HG03565 (cell line): ENCODE results near the gene CAPN8.
A peak's percentile ranks its signal among the peaks of the same experiment; 100 is the strongest.

ENCODE experiments used
- ATAC-seq: cut with Tn5 transposase; IDR thresholded peaks from one replicate; pipeline ENCODE4 v1.9.1; 2021; ENCODE audit warnings: mild to moderate bottlenecking, moderate library complexity; ENCODE audit not compliant: unreplicated experiment

CAPN8 gene

DNA sequence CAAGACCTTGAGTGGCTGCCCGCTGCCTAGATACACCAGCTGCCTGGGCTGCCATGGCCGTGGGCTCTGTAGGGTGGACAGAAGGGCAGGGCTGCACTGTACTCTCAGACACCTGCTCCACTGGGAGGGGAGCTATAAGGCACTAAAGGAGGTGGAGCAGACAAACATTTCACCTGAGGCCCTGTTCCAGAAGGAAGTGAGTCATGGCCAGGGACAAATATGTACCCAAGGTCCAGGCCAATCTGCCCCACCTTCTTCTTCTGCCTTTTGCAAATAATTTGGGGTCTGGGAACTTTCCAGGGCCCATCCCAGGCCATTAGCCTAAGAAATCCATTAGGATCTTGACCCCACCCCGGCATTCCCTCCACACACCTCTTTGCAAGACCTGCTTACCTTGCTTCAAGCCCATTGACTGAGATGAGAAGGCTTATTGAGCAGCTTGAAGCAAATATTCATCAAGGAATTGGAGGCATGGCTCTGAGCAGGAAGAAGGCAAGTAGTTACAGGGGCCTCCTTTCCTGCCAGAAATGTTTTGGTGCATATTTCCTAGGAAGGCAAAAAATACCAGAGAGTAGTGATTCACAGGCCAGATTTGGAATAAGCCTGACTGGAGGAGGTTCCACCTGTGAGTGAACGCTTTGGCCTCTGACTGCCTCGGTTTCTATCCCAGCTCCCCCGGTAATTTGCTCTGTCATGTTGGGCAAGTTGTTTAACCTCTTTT lies at the start of gene CAPN8:
CAPN8 (minus strand) TSS at position 110 of the 721 bp plus-strand sequence; CDS start at position 55, 55 bp downstream.
- no peak for ATAC-seq

DNA sequence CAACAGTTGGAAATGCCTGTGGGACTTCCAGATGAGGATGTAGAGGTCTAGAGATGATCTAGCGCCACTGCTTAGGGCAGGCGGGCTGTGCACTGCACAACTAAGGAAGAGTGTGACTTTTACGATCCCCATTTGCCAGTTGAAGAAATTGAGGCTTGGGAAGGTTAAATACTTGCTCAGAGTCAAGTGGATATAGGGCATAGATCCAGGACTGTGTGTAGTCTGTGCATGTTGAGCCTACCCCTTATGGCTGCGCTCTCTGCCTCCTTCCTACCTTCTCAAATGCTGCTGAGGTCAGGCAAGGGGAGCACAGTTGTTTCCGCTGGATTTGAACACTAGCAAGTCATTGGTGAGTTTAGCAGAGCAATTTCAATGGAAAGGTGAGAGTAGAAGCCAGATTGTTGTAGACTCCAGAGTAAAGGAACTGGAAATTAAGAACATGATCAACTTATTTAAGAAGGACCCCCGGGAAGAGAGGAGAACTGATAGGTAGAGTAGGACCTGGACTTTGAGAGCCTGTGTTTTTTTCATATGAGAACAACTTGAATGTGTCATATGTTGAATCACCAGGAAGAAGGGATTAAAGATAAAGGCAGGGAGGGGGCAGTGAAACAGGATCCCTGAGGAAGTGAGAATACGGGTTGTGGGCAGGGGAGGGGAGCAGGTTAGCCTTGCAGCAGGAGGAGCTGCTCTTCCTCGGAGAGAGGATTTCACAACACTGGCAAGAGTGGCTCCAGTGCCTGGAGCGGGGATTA lies 49.5 kb upstream of the CAPN8 start:
- no peak for ATAC-seq

DNA sequence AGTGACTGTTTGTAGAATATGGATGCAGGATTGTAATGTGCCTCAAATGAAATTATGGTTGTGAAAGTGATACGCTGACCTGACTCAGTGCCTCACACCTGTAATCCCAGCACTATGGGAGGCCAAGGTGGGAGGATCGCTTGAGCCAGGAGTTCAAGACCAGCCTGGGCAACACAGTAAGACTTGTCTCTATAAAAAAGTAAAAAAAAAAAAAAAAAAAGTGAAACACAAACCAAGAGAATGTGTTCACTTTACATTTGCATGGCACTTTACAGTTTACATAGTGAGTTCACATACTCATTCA lies 48.9 kb upstream of the CAPN8 start:
- ATAC-seq = no peak

DNA sequence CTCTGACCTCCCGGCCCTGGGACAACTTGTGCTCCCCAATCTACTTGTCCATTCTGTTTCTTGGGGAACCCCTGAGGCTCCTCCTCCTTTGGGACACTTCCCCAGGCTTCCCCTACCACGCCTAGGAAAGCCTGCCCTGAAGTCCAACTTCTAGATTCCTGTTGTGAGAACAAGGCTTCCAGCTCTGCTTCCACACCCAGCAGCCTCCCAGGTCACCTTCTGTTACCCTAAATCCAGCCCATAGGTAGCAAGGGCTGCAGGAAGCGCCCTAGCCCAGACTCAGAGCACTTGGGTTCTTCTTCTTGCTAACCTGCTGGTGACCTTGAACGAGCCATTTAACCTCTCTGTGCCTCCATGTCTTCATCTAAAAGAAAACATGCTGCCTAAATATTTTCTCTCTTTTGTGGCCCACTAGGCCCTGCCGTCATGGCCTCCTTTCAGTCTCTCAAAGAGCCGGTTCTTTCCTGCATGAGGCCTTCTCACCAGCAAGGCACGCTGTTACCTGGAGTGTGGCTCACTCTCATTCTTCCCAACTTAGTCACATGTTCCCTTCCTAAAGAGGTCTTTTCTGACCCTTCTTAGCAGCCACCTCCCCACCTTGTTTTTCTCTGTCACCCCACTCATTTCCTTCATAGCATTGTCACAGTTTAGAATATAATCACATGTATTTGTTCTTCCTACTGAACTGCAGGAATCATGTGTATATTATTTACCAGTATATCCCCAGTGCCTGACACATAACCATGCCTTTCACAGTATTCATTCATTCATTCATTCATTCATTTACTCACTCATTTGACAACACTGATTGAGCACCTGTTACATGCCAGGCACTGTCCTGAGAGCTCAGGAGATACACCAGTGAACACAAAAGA lies 48.3 kb upstream of the CAPN8 start:
- ATAC-seq = no peak

DNA sequence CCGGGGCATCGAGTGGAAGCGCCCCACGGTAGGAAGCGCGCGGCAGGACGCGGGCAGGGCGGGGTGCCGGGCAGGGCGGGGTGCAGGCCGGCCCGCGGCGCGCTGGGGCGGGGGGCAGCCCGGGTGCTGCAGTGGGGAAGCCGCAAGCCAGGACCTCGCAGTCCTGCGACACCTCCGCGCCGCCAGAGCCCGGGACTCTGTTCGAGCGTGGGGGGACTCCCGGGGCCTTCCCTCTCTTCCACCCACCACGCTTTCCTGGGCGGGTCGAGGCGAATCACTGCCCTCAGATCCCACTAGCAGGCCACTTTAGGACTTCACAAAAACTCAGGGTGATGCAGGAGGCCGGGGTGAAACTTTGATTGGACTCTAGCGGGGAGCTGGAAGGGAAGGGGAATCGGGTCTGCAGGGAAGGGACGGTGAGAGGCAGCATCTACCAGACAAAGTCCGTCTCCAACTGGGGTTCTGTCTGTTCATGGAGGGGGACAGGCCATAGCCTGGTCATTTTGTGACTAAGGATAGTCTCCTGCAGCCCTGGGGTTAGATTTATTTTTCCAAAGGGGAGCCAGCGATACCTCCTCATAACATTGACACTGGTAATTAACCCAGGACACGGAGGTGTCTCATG lies 47.5 kb upstream of the CAPN8 start:
- peak; percentile 11 for ATAC-seq

DNA sequence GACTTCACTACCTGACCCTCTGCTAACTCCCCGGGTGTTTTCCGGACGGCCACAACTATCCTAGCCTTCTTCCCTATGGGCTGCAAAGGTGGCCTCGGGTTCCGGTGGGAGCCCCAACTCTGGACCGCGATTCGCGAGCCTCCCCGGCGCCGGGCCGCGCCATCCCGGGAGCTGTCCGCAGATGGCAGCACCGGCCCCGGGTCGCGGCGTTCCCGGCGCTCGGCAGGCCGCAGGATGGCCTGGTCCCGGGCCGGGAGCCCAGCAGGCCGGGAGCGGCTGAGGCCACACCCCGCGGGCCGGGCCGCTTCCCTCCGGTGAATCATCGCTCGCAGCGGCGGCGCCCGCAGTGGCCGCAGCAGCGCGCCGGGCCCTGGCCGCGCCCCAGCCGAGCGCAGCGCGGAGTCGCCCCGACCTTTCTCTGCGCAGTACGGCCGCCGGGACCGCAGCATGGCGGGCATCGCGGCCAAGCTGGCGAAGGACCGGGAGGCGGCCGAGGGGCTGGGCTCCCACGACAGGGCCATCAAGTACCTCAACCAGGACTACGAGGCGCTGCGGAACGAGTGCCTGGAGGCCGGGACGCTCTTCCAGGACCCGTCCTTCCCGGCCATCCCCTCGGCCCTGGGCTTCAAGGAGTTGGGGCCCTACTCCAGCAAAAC lies 46.8 kb upstream of the CAPN8 start, which contains the start of gene CAPN2:
CAPN2 (plus strand) TSS at position 346 of the 656 bp plus-strand sequence; CDS start at position 448, 102 bp downstream.
- peak; percentile 38 for ATAC-seq

DNA sequence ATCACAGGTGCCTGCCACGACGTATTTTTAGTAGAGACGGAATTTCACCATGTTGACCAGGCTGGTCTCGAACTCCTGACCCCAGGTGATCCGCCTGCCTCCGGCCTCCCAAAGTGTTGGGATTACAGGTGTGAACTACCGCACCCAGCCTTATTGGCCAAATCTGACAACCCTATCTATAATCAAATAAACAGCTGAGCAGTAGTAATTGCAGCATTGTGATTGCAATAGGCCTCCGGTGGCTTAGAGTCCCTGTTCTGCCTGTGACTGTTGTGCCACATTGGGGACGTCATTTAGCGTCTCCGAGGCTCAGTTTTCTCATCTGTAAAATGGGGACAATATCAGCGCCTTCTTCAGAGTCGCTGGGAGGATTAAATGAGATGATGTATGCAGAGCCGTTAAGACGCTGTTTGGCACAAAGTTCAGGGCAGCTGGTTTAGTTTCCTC lies 46.3 kb upstream of the CAPN8 start:
- ATAC-seq = no peak

DNA sequence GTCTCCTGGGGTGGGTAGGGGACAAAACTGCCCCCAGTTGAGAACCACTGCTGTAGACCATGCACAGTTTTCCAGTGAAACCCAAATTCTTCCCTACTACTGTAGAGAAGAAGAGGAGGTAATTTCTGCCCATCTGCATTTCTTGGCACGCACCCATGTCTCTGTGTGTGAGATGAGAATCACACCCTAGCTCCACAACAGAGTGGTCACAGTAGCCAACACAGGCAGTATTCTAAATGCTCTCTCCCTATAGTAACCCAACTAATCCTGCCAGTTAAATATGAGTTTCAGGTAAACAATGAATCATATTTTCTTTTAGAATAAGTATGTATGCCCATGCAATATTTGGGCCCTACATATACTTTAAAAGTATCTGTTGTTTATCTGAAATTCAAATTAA lies 45.7 kb upstream of the CAPN8 start:
- no peak for ATAC-seq

DNA sequence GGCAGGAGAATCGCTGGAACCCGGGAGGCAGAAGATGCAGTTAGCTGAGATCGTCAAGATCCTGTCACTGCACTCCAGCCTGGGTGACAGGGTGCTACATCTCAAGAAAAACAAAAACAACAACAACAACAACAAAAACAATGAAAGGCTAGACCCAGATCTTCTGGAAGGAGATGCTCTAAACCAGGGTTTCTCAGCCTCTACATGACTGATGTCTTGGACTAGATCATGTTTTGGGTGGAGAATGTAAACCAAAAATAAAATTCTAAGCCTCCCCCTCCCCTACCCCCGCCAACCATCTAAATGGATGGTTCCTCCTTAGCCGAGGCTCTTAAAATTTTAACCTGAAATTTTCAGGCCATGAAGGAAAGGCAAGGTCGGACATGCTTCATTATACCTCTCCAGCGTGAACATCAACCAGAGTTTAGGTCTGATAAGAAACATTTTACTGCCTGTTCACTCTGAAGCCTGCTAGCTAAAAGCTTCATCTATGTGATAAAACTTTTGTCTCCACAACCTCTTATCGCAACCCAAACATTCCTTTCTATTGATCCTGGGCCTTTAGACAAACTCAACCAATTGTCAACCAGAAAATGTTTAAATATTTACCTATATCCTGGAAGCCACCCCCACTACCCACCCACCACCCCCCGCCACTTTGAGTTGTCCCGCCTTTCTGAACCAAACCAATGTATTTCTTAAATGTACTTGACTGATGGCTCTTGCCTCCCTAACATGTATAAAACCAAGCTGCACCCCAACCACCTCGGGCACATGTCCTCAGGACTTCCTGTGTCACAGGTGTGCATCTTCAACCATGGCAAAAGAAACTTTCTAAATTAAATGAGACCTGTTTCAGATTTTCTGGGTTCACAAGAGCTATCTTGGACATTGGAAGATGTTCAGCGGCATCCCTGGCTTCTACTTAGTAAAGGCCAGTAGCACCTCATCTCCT lies 45.0 kb upstream of the CAPN8 start:
- no peak for ATAC-seq

DNA sequence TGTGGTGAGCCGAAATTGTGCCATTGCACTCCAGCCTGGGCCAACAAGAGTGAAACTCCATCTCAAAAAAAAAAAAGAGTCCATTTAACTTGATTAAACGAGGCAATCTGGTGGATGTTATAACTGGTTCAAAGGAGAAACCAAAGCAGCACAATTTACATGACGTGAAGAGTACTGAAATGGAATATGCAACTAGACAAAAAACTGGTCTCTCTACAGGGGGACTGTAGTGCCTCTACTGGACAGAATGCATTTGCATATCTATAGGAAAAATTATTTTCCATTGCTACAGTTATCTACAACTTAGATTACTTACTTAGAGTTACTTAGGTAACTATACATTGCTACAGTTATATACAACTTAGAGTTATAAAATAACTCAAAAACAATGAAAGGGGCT lies 44.1 kb upstream of the CAPN8 start:
- no peak for ATAC-seq

DNA sequence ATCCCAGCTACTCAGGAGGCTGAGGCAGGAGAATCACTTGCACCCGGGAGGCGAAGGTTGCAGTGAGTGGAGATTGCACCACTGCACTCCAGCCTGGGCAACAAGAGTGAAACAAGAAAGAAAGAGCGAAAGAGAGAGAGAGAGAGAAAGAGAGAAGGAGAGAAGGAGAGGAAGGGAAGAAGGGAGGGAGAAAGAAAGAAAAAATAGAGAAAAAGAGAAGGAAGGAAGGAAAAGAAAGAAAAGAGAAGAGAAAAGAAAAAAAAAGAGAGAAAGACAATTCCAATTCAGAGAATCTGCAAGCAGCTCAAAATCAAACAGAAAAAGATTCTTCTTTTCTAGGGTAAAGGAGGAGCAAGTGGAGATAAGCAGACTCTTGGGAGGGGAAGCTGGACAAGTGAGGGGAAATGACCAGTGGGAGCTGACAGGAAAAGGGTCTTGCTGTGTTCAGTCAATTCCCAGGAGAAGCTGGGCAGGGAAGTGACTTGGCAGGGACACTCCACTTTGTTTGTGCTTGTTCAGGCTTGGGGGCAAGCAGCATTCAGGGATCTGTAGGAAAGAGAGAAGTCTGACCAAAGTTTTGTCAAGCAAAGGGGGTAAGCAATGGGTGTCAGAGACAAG lies 43.3 kb upstream of the CAPN8 start:
- ATAC-seq = no peak

DNA sequence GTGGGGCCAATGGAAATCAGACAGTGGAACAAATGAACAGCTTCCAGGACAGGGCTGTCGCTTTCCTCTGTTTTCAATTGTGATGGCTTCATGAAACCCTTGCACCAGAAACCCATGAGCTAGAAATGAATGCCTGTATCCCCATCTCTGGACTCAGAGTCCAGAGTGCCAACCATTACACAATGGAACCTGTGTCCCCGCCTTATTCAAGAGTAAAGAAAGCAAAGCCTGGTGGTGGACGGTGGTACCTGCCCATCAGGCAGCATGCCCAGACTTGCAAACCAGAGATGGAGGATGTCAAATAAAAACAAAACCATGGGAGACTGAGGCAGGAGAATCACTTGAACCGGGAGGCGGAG lies 42.5 kb upstream of the CAPN8 start:
- no peak for ATAC-seq

DNA sequence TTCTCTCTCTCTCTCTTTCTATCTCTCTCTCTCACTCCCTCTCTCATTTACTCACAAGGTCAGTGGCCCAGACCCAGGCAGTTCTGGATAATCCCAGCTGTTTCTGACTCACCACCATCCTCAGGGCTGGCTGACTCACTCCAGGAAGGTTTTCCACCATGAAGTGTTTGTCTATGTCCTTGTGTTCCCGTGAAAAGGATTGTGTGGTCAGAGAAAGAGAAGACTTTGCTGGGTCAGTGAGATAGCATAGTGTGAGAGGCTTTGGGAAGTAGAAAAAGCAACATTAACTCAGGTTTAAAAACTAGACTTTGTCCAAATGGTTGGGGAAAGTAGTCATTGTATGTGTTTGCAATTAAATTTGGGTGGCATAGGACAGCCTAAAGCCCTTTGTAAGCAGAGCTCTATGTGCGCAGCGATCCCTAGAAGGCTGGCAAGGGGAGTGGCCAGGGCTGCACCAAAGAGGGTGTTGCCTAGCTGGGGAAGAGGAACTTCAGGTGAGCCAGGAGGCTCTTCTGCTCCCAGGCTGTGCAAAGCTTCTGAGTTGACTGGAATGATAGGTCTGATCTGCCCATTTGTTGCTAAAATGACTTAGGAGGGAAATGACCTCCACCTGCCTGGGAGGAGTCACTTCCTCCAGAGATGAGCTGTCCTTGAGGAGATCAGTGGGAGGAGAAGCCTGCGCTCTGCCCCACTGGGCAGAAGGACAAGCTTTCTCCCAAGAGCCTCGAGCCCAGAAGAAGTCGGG lies 41.9 kb upstream of the CAPN8 start:
- no peak for ATAC-seq

DNA sequence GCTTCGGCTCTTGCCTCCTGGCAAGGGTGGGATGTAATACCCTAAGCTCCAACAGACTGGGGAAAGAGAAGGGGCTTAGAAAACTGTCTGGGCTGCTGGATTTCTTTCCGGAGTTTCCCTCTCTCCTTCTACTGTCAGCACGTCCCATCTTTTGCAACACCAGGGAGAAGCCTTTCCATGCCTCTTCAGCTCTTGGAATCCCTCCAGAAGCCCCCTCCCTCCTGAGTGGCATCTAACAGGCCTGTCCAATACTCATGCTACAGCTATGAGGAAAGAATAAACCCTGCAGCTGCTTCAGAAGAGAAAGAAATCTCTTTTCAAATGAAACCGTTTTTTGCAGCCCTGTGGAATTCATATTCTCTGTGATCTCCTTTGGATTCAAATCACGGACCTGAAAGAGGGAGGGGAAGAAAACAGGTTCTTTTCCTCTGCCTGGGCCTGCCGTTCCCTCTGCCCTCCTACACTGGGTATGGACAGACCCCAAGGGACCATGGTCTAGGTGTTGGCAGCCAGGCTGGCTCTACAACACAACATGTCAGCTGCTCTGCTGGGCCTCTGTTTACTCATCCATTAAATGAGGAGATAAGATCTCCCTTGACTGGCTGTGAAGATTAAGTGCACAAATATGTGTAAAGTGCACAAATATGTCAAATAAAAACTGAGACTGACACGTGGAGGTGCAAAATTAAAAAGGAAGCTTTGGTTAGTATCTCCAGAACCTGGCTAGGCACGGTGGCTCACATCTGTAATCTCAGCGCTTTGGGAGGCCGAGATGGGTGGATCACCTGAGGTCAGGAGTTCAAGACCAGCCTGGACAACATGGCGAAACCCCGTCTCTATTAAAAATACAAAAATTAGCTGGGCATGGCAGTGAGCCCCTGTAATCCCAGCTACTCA lies 40.8 kb upstream of the CAPN8 start:
- no peak for ATAC-seq

DNA sequence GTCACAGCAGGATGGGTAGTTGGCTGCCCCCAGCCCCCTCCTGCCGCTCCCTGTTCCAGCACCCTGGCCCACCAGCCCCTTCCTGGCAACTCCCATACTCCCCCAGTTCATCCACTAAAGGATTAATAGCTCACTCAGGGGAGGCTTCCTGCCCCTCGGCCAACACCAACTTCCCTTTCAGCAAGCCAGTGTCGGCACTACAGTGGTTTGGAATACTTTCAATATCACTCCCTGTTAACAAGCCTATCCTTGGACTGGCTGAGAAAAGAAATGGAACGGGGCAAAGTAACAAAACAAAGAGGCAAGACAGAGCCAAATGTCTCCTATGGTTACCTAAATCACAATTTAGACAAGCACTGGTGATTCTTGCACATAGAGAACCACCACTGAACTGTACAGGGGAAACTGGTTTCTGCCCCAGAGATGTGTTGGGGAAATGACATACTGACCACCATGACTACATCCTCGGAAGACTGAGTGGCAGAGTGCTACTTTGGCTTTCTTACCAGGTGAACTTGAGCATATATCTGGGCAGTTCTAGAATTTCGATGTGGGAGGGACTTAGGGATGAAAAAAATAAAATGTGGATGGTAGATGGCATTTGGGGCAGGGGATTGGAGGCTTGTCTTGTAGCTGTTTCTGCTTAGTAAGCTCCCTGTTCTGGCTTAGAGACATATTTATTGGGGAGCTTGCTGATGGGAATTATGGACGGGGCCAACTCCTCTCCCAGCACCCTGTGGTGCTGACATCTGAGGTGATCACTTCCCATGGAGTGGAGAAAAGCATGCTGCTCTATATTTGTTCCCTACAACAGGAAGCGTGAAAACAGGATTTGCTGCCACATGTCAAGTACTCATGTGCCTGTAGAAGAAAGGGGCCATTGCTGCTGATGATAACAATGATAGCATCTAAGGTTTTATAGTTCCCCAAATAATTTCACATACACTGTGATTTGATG lies 39.7 kb upstream of the CAPN8 start:
- no peak for ATAC-seq

DNA sequence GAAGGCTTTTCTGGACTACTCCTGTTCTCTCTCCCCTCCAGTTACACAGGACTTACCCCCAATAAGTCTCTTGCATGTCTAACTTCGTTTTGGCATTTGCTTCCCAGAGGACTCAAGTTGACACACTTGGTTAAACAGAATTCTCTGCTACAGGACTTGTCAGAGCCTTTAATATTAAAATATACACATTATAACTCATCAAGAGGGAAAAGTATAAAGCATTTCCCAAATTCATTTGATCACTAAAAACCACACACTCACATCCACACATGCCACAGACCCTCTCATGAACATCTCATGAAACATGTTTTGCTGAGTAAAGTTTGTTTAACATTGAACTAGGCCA lies 38.1 kb upstream of the CAPN8 start:
- ATAC-seq = no peak
